Stimulated activated CD8-positive, alpha-beta memory T cell treated with anti-CD3 and anti-CD28 coated beads, Interleukin-2, amount 100 ng/mL, for 48 hours (primary cell): ENCODE measurements around the gene APP.

Source experiments
- DNase-seq, 2 donors: peaks; one replicate each; pipeline ENCODE4 v3.0.0-alpha.2; 2020; ENCODE audit warnings: low read depth in 2 of 2

The APP gene

DNA sequence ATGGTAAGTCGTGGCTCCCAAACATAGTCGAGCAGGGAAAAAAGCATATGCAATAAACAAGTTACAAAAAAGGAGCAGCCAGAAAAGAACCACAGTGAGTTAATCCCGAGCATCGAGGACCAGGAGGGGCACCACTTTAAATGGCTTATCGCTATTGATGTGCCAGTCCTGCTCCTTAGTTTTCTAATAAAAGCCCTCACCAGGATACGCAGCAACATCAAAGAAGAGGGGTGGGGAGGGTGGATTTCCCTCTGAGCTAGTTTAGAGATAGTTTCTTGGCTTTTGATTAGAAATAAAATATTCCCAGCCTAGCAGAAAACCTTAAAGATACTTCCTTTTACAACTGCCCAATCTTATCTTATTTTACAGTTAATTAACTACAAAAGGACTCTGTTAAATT is 265.4 kb downstream of the APP start:
- DNase-seq, result no peak

GRCh38 chr21:25904044-25904695 is 266.4 kb downstream of the APP start:
- no peak for DNase-seq

DNA sequence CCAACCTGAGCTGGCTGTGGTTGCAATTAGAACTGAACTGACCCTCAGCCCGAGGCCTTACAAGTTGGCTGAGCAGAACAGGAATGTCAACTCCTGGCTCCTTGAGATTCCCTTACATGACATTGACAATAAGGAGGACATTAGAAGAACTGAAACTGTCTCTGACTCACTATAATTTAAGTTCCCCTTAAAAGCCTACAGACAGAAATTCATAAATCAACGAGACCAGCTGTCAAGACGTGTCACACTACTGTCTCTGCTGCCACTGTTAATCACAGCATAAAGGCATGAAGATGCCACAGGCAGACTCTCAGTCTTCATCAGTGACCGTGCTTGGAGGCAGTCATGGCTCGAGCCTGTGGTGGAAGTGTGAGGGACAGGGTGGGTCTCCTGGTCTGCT is 267.0 kb downstream of the APP start:
- DNase-seq, result no peak

GRCh38 chr21:25901330-25901979 is 269.1 kb downstream of the APP start:
- no peak for DNase-seq

DNA sequence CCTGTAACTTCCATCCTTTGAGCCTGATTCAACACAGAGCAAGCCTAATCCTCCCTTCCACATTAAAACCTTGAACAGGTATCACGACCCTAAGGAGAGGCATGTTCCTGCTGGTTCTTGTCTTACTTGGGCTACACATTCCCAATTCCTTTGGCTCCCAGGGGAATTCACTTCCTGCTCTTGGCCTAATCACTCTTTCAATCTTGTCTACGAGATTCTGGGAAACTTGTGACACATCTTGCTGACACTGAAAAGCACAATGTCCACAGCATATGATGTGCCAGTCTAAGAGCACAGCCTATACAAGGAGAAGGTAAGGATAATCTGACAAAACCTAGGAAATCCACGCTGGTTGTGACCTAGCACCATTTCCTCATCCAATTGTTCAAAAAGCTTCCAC is 271.9 kb downstream of the APP start:
- DNase-seq, result no peak

DNA sequence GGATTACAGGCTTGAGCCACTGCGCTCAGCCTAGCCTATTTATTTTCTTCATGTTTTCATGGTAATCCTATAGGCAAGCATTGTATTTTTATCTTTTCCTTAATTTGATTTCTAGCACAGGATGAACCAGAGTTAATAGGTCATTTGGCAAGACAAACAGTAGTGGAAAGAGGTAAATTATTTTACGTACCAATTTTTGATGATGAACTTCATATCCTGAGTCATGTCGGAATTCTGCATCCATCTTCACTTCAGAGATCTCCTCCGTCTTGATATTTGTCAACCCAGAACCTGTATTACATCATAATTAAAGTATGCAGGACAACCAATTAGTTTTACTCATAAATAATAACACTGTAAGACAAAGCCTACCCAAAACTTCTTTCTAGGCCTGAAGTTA is 273.2 kb downstream of the APP start:
- DNase-seq, result no peak

GRCh38 chr21:25896501-25897056 is 274.0 kb downstream of the APP start:
- no peak for DNase-seq

- no peak for DNase-seq
Measured at GRCh38 chr21:25895565-25896205, 274.9 kb downstream of the APP start.

- no peak for DNase-seq
Measured at GRCh38 chr21:25893191-25893590, 277.4 kb downstream of the APP start.

DNA sequence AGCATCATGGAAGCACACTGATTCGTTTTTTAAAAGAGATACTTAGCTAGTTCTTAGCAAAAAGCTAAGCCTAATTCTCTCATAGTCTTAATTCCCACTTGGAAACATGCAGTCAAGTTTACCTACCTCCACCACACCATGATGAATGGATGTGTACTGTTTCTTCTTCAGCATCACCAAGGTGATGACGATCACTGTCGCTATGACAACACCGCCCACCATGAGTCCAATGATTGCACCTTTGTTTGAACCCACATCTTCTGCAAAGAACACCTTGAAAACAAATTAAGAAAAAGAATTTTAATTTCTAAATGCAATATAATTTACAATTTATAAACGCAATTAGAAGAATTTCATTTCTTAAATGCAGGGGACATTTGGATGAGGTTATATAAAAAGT is 279.0 kb downstream of the APP start:
- no peak for DNase-seq

GRCh38 chr21:25890001-25890400 is 280.6 kb downstream of the APP start:
- no peak for DNase-seq

DNA sequence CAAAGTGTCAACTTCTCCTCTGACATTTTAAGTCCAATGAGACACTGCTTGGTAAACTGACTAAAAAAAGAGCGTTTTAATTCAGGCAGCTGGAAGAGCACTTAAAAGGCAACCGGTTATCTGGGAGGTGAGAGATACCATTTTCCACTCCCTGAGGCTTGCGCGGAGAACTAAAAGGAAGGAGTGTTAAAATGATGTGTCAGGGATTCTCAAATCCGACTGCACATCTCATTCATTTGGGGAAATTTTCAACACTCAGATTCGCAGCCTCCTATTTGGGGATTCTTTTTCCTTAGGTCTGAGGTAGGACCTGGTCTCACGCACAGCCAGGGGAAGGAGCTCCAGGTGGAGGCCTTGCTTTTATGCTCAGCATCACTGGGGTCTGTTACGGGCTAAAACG is 281.9 kb downstream of the APP start:
- no peak for DNase-seq

- DNase-seq, result no peak
Measured at GRCh38 chr21:25887646-25888306, 282.8 kb downstream of the APP start.

- no peak for DNase-seq
Measured at GRCh38 chr21:25887166-25887565, 283.4 kb downstream of the APP start.

DNA sequence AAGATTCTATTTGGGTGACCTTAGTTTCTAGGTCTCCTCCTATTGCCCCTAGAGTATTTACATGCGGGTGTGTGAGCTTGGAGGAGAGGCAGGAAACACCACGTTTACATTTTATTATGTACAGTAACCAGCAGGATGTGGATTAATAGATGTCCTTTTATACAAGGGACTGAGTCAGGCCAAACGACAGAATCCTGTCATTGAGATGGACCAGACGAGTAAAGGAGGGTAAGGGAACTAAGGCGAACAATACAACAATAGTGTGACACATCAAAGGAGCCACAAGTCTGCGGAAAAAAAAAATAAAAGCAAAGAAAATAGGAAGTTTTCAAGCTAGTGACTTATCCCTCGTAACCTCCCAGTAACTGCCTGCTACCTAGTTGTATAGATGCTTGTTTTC is 284.7 kb downstream of the APP start:
- no peak for DNase-seq

DNA sequence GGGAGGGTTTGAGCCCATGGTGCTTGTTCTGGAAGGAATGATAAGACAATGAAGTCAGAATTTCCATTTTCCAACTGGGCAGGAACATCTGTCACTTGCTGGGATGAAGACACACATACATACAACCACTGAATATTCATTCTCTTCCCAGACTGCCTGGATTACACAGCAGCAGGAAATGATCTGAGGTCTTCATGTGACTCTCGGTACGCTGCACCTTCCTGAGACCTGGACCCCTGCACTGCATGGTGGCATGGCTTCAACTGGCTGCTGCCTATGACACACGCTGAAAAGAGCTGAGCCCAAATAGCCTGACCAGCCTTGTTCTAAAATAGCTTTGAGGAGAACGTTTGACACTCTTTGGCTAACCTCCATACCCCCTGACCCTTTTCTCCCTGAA is 285.2 kb downstream of the APP start:
- DNase-seq, result no peak

GRCh38 chr21:25884311-25884710 is 286.3 kb downstream of the APP start:
- DNase-seq, result no peak

- peak; percentile 23 to 40 for DNase-seq
Measured at GRCh38 chr21:25881524-25882376, 288.8 kb downstream of the APP start.

DNA sequence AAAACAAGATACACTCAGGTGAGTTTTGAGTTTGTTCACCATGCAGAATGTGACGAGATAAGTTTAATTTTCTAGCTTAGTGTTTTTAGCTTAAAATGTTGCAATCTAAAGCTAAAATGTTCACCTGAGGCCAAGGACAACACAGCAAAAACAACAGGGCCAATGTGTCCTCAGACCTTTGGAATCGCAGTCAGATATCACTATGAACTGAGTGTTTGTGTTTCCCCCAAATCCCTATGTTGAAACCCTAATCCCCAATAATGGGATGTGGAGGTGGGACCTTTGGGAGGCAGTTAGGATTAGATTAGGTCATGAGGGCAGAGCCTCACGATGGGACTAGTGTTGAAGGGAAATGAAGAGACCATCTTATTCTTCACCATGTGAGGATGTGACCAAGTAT is 291.4 kb downstream of the APP start:
- no peak for DNase-seq

GRCh38 chr21:25878344-25878743 is 292.2 kb downstream of the APP start:
- no peak for DNase-seq

- no peak for DNase-seq
Measured at GRCh38 chr21:25872271-25872670, 298.3 kb downstream of the APP start.

GRCh38 chr21:25871566-25871965 is 299.0 kb downstream of the APP start:
- no peak for DNase-seq
